K562 (cell line): Measurements from ENCODE around the gene SHC1. TPM values are rescaled to one million over a fixed set of nuclear protein-coding genes. Genes with fewer than 3 reads are reported as not detected.
A peak's percentile ranks its signal among the peaks of the same experiment; 100 is the strongest.

Source experiments
- CXXC5 ChIP-seq: fragments of 250-450 bp; sonication (Bioruptor Pico); IDR thresholded peaks from 2 replicates; pipeline ENCODE4 v1.8.0; 2022; ENCODE audit warnings: inconsistent platforms, mild to moderate bottlenecking, moderate library complexity
- ELK1 ChIP-seq: sonication (generic); formaldehyde crosslinking; IDR thresholded peaks from 2 replicates; pipeline ENCODE4 v1.8.1; 2022; ENCODE audit warnings: missing genetic modification reagents
- HMG20B ChIP-seq: fragments of 250-450 bp; sonication (Bioruptor Pico); IDR thresholded peaks from 2 replicates; pipeline ENCODE4 v1.5.0; 2021; ENCODE audit warnings: mild to moderate bottlenecking
- IRF1 ChIP-seq: sonication (generic); formaldehyde crosslinking; IDR thresholded peaks from 2 replicates; pipeline ENCODE4 v1.8.0; 2022; ENCODE audit warnings: missing genetic modification reagents, mild to moderate bottlenecking, borderline replicate concordance
- MBD1 ChIP-seq: fragments of 250-450 bp; sonication (Bioruptor Pico); IDR thresholded peaks from 2 replicates; pipeline ENCODE4 v1.8.0; 2022; ENCODE audit warnings: inconsistent platforms
- MBD2 ChIP-seq: sonication (generic); IDR thresholded peaks from 2 replicates; pipeline ENCODE4 v1.6.1; 2016; ENCODE audit warnings: low read depth, borderline replicate concordance
- MCM2 ChIP-seq: fragments of 450-650 bp; IDR thresholded peaks from 2 replicates; pipeline ENCODE4 v1.6.1; 2017; ENCODE audit warnings: low read depth, mild to moderate bottlenecking
- NCOA1 ChIP-seq: fragments of 450-650 bp; IDR thresholded peaks from 2 replicates; pipeline ENCODE4 v1.6.1; 2016; ENCODE audit warnings: low read depth
- NEUROD1 ChIP-seq: fragments of 150-350 bp; IDR thresholded peaks from 2 replicates; pipeline ENCODE4 v1.6.1; 2014; ENCODE audit warnings: borderline replicate concordance, low read length, low read depth; ENCODE audit not compliant: partially characterized antibody
- NFXL1 ChIP-seq: fragments of 450-650 bp; formaldehyde crosslinking; IDR thresholded peaks from 2 replicates; pipeline ENCODE4 v1.4.0; 2021; ENCODE audit warnings: mild to moderate bottlenecking
- NR2C1 ChIP-seq, 2 experiments: fragments of 450-650 bp; IDR thresholded peaks; 2 replicates each; pipeline ENCODE4 v1.6.1; 2017; ENCODE audit warnings: mild to moderate bottlenecking in 2 of 2, antibody characterized with exemption in 1 of 2, inconsistent platforms in 1 of 2, missing compliant biosample characterization in 1 of 2, missing genetic modification characterization in 1 of 2
- POLR2AphosphoS2 ChIP-seq: IDR thresholded peaks from 2 replicates; pipeline ENCODE4 v1.6.1; 2012; ENCODE audit warnings: low read length, improper control_type of control experiment
- SAFB2 ChIP-seq: fragments of 200-400 bp; formaldehyde crosslinking; IDR thresholded peaks from 2 replicates; pipeline ENCODE4 v1.6.1; 2018; ENCODE audit warnings: borderline replicate concordance, low read length, low read depth, moderate library complexity; ENCODE audit not compliant: severe bottlenecking
- SMARCA4 ChIP-seq: fragments of 450-650 bp; IDR thresholded peaks from 2 replicates; pipeline ENCODE4 v1.6.1; 2016
- SREBF1 ChIP-seq: fragments of 150-350 bp; IDR thresholded peaks from 2 replicates; pipeline ENCODE4 v1.6.1; 2014; ENCODE audit warnings: antibody characterized with exemption, low read depth, low read length, borderline replicate concordance
- TCF7L2 ChIP-seq: fragments of 150-350 bp; IDR thresholded peaks from 2 replicates; pipeline ENCODE4 v1.6.1; 2016; ENCODE audit warnings: low read depth, mild to moderate bottlenecking, low read length, moderate library complexity
- TGIF2 ChIP-seq: sonication (generic); formaldehyde crosslinking; IDR thresholded peaks from 2 replicates; pipeline ENCODE4 v1.8.1; 2022; ENCODE audit warnings: mild to moderate bottlenecking, missing genetic modification reagents, moderate library complexity
- ZC3H8 ChIP-seq: fragments of 450-650 bp; IDR thresholded peaks from 2 replicates; pipeline ENCODE4 v1.6.1; 2017
- ZNF184 ChIP-seq: sonication (generic); formaldehyde crosslinking; IDR thresholded peaks from 2 replicates; pipeline ENCODE4 v1.5.0; 2020; ENCODE audit warnings: missing genetic modification reagents
- ZNF282 ChIP-seq: sonication (generic); formaldehyde crosslinking; IDR thresholded peaks from 2 replicates; pipeline ENCODE4 v1.8.1; 2023; ENCODE audit warnings: missing genetic modification reagents
- ZNF431 ChIP-seq: sonication (generic); formaldehyde crosslinking; IDR thresholded peaks from 2 replicates; pipeline ENCODE4 v1.8.0; 2022; ENCODE audit warnings: mild to moderate bottlenecking, missing genetic modification reagents
- ZNF511 ChIP-seq: sonication (generic); formaldehyde crosslinking; IDR thresholded peaks from 2 replicates; pipeline ENCODE4 v1.8.0; 2022; ENCODE audit warnings: mild to moderate bottlenecking, missing genetic modification reagents
- ZNF655 ChIP-seq: fragments of 250-450 bp; sonication (Bioruptor Pico); IDR thresholded peaks from 2 replicates; pipeline ENCODE4 v1.5.0; 2021
- ZNF699 ChIP-seq: fragments of 250-450 bp; sonication (Bioruptor Pico); IDR thresholded peaks from 2 replicates; pipeline ENCODE4 v1.8.0; 2021; ENCODE audit warnings: mild to moderate bottlenecking, moderate library complexity; ENCODE audit not compliant: insufficient replicate concordance
- polyA plus RNA-seq, 8 experiments: library from polyadenylated mRNA; depleted of rRNA in 4 of 8; stranded (reverse) in 5 of 8; unstranded in 3 of 8; fragments of >200 nt; fragmentation: Nextera tagmentation in 2 of 8; fragmentation: Illumina TruSeq in 1 of 8; extraction: Ambion mirVana in 2 of 8; extraction: Trizol in 1 of 8; gene quantifications; 2 replicates each; pipeline versions ENCODE4 v1.2.1 to v1.2.3, GENCODE V29; 2011 to 2014; ENCODE audit warnings: inconsistent platforms in 1 of 8, missing spikeins in 1 of 8
- total RNA-seq, 7 experiments: library from RNA; depleted of rRNA in 6 of 7; stranded (reverse); fragments of >200 nt in 6 of 7; fragmentation: Illumina TruSeq in 2 of 7; extraction: Trizol in 2 of 7; gene quantifications; 2 replicates each; pipeline versions ENCODE4 v1.2.1 to v1.2.3, GENCODE V29; 2011 to 2021; ENCODE audit warnings: low replicate concordance in 1 of 7

The SHC1 gene
- total and polyA plus RNA-seq, 9 of the 15 experiments (the other 6 are each of a cell fraction or from before 2014, with no cell fraction given) = 4.1 to 113 (median 51.9) TPM

- TF ChIP-seq MBD1 (CRISPR knock-in tag) (no peak), ZC3H8 (no peak), MCM2 (no peak), ZNF511 (no peak; the same call in 1 of the 2 replicates), POLR2AphosphoS2 (no peak), NCOA1 (no peak), ZNF655 (no peak), SREBF1 (no peak), IRF1 (CRISPR knock-in tag) (peak; percentile 70; the same call in 1 of the 2 replicates), TCF7L2 (peak; percentile 71; the same call in 1 of the 2 replicates), HMG20B (no peak), ZNF184 (CRISPR knock-in tag) (no peak), NFXL1 (CRISPR knock-in tag) (no peak), SAFB2 (no peak), ELK1 (CRISPR knock-in tag) (no peak), NEUROD1 (peak; percentile 96), ZNF282 (CRISPR knock-in tag) (no peak), NR2C1 (IDR thresholded peaks at IDR 0.05) (peak; percentile 98), NR2C1 (tag; IDR thresholded peaks at IDR 0.05) (peak; percentile 98), MBD2 (peak; percentile 97), ZNF699 (CRISPR knock-in tag) (no peak), SMARCA4 (no peak), ZNF431 (CRISPR knock-in tag) (peak; percentile 86; the same call in 1 of the 2 replicates), CXXC5 (CRISPR knock-in tag) (peak; percentile 95), TGIF2 (CRISPR knock-in tag) (no peak)
These were observed 3.7 kb upstream of the SHC1 start, which contains the start of gene CKS1B (continued) for GRCh38 chr1:154974102-154974807.
